Mesenteric fat pad (tissue), 1 donor: ENCODE results near the gene NBR1. TPM values are rescaled to one million over a fixed set of nuclear protein-coding genes. Genes with fewer than 3 reads are reported as not detected.
"Not testable (repeated sequence)": the region's sequence is repeated elsewhere in the genome, so short reads cannot be mapped to it uniquely, and the experiment has no call there.

Experiments
- DNase-seq: peaks from one replicate; pipeline ENCODE4 v3.0.0-alpha.2; 2020; ENCODE audit warnings: low spot score
- total RNA-seq: library from RNA; stranded (reverse); fragmentation: NEBNext Ultra II Directional; extraction: Animal tissue kit (Norgen Biotek cat#: 25700); gene quantifications from one replicate; pipeline ENCODE4 v1.2.1, GENCODE V29; 2021
- donor health status: DM: yes; HTN: yes; CAD: no.

Gene NBR1
- total RNA-seq, 1 donor from 2014 or later, result 57.1 TPM

GRCh38 chr17:43246456-43246855, 75.4 kb downstream of the NBR1 start:
- not testable (repeated sequence) for DNase-seq

Other genes with a start within 250 kb of the NBR1 start
- 39.2 TPM for gene AARSD1, start 206.8 kb upstream of the NBR1 start, total RNA-seq
- gene PTGES3L, start 191.1 kb upstream of the NBR1 start, total RNA-seq, result not detected
- 10.6 TPM for gene RUNDC1, start 190.6 kb upstream of the NBR1 start, total RNA-seq
- 838 TPM for gene RPL27, start 172.8 kb upstream of the NBR1 start, total RNA-seq
- gene IFI35, start 164.4 kb upstream of the NBR1 start, total RNA-seq, result 33.5 TPM
- 315 TPM for gene VAT1, start 148.8 kb upstream of the NBR1 start, total RNA-seq
- gene RND2, start 146.0 kb upstream of the NBR1 start, total RNA-seq, result 0.45 TPM
- gene BRCA1, start 45.9 kb upstream of the NBR1 start, total RNA-seq, result 3.4 TPM
- gene TMEM106A, start 40.7 kb downstream of the NBR1 start, total RNA-seq, result 25.4 TPM
- not detected for gene CCDC200, start 57.4 kb downstream of the NBR1 start, total RNA-seq
- 7,388 TPM for gene RNU2-1, start 62.8 kb downstream of the NBR1 start, total RNA-seq
- gene ARL4D, start 227.8 kb downstream of the NBR1 start, total RNA-seq, result 18.0 TPM